ENCODE results near the gene SLC25A5.
"Not testable (repeated sequence)": the region's sequence is repeated elsewhere in the genome, so short reads cannot be mapped to it uniquely, and the experiment has no call there.

- TF ChIP-seq, protein P1, sequence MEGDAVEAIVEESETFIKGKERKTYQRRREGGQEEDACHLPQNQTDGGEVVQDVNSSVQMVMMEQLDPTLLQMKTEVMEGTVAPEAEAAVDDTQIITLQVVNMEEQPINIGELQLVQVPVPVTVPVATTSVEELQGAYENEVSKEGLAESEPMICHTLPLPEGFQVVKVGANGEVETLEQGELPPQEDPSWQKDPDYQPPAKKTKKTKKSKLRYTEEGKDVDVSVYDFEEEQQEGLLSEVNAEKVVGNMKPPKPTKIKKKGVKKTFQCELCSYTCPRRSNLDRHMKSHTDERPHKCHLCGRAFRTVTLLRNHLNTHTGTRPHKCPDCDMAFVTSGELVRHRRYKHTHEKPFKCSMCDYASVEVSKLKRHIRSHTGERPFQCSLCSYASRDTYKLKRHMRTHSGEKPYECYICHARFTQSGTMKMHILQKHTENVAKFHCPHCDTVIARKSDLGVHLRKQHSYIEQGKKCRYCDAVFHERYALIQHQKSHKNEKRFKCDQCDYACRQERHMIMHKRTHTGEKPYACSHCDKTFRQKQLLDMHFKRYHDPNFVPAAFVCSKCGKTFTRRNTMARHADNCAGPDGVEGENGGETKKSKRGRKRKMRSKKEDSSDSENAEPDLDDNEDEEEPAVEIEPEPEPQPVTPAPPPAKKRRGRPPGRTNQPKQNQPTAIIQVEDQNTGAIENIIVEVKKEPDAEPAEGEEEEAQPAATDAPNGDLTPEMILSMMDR (IDR thresholded peaks at IDR 0.05): not testable (repeated sequence)
- not testable (repeated sequence) for TF ChIP-seq POLR2A (IDR thresholded peaks at IDR 0.05)
Measured at GRCh38 chrX:119441295-119441694, 26.9 kb upstream of the SLC25A5 start.
